Measurements from ENCODE around the gene CAMSAP2. TPM values are rescaled to one million over a fixed set of nuclear protein-coding genes. Genes with fewer than 3 reads are reported as not detected.

The CAMSAP2 gene
- total and polyA plus RNA-seq, 2 donors = 15.2 to 61.5 TPM

DNA sequence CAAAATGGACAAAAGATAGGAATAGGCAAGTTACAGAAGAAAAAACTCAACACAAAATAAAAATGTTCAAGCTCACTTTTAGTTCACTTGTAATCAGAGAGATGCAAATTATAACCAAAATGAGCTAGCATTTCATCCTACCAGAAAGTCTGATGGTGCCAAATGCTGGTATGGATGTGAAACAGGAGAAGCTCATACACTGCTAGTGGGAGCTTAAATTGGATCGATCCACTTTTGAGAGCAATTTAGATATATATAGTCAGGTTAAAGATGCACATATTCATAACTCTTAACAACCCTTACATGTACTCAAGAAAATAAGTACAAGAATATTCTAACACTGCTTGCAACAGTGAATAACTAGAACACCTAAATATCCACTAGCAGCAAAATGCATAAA, 18.5 kb upstream of the CAMSAP2 start:
- WGBS = 96% methylated on average over 1 of the region's 1 CpG

DNA sequence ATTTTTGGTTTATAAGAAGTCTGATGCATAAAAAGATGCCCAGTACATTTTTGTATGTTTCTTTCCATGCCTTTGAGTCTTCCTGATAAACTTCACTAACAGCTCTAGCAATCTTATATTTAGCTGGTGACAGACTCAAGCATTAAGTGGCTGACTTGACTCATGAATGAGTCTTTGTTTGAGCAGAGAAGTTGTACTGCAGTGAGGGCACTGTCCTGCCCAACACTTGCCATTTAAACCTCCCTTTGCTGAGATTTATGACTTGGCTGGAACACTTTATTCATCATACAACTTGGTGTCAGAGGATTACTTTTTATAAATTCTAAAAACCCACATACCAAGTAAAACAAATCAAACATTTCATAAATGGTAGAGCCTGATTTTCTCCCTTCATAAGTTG, 14.6 kb upstream of the CAMSAP2 start:
- Histone ChIP-seq H3K4me1 (ENCODE audit: insufficient read depth) (no peaks in the 10 kb centered on the region), H3K4me3 (ENCODE audit: low read depth, low read length) (no peak overlapping the region), H3K36me3 (ENCODE audit: insufficient read depth) (no peaks in the 10 kb centered on the region), H3K27ac (ENCODE audit: low read depth) (no peak overlapping the region)
- no peak for DNase-seq (ENCODE audit: extremely low spot score)

More for the DNA sequence above, 18.5 kb upstream of the CAMSAP2 start:
- Histone ChIP-seq H3K4me1 (ENCODE audit: insufficient read depth) (no peaks in the 10 kb centered on the region), H3K4me3 (ENCODE audit: low read depth, low read length) (no peak overlapping the region), H3K27ac (ENCODE audit: low read depth) (no peak overlapping the region), H3K36me3 (ENCODE audit: insufficient read depth) (no peaks in the 10 kb centered on the region)
- DNase-seq (ENCODE audit: extremely low spot score) = no peak

DNA sequence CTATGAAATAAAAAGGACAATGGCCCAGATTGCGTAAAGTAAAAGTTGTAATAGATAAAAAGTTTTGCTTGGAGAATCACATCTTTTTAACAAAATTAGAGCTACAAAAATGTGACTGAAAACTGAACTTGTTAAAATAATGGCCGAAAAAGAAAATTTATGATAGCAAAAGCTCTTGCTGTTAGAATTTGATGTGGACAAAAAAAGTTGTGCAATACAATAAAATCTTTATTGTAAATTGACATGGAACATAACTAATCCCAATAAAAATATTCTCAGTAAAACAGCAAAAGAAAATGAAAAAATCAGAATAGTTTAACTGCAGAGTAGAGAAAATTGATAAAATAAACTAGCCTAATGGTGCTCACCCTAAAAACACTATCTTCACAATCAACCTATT, 11.4 kb upstream of the CAMSAP2 start:
- Histone ChIP-seq H3K4me1 (ENCODE audit: insufficient read depth) (no peaks in the 10 kb centered on the region), H3K27ac (ENCODE audit: low read depth) (no peak overlapping the region), H3K4me3 (ENCODE audit: low read depth, low read length) (no peak overlapping the region), H3K36me3 (ENCODE audit: insufficient read depth) (no peaks in the 10 kb centered on the region)
- WGBS = 77% methylated on average over 2 of the region's 2 CpGs
- DNase-seq (ENCODE audit: extremely low spot score) = no peak

DNA sequence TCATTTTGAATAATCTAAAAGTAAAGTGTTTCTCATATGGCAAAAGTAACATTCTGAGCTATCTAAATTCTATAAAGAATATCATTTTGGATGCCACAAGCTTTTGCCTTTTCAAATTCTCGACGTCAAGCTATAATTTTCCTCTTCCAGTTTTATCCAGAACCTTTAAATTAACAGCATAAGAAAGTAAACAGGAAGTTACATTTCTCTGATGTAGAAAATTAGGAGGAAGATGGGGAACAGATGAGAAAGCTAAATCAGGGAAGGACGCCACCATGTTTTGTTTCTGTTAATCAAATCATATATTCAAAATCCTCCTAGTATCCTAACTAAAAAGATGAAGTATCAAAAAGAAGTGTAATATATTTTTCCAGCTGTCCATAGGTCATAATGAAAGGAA, 8.8 kb upstream of the CAMSAP2 start:
- Histone ChIP-seq H3K27ac (ENCODE audit: low read depth) (no peak overlapping the region), H3K4me3 (ENCODE audit: low read depth, low read length) (no peak overlapping the region)

DNA sequence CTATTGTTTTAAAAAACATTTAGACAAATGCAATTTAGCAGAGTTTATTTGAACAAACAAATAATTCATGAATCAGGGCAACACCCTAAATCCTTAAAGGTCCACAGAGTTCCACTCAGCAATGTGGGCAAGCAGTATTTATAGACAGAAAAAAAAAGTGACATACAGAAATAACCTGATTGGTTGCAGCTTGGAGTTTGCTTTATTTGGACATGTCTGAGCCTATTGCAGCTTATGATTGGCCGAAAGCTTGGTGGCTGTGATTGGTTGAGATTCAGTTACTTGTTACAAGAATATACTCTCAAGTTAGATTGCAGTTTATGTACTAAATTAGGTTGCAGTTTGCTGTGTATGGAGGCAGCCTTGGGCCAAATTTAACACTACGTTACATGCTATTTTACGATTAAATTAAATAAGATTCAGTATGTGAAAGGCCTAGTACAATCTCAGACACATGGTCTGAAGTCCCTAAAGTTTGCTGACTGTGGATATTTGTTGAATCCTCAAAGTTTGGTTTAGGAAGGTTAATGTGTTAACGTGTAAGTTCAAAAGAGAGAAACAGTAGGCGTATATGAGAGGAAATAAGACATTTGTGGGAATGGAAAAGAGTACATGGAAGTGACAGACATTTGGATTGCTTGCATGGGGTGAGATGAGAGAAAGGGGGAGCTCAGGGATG, 6.9 kb upstream of the CAMSAP2 start:
- no peaks in the 10 kb centered on the region for H3K36me3 ChIP-seq (ENCODE audit: insufficient read depth)
- 95% methylated on average over 5 of the region's 5 CpGs for WGBS
- DNase-seq (ENCODE audit: extremely low spot score) = no peak
- H3K4me3 ChIP-seq (ENCODE audit: low read depth, low read length) = no peak overlapping the region
- no peak overlapping the region for H3K27ac ChIP-seq (ENCODE audit: low read depth)
- no peaks in the 10 kb centered on the region for H3K4me1 ChIP-seq (ENCODE audit: insufficient read depth)

More for the DNA sequence above, 8.8 kb upstream of the CAMSAP2 start:
- Histone ChIP-seq H3K4me1 (ENCODE audit: insufficient read depth) (no peaks in the 10 kb centered on the region), H3K36me3 (ENCODE audit: insufficient read depth) (no peaks in the 10 kb centered on the region)
- no peak for DNase-seq (ENCODE audit: extremely low spot score)
- 36% methylated on average over 3 of the region's 3 CpGs for WGBS

DNA sequence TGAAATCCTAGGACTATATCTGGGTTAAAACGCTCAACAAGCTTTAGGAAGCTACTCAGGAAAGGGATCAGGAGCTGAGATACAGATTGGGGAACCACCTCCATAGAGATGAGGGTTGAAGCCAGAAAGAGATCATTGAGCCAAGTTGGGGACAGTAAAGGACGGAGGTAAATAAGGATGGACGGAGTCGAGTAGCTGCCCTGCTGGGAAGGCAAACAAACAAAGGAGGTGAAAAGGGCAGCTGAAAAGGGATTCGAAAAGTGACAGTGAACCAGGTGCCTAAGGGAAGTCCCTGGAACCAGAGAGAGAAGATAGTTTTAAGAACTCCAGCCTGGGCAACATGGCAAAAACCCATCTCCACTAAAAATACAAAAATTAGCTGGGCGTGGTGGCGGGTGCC, 6.3 kb upstream of the CAMSAP2 start:
- Histone ChIP-seq H3K4me1 (ENCODE audit: insufficient read depth) (no peaks in the 10 kb centered on the region), H3K36me3 (ENCODE audit: insufficient read depth) (no peaks in the 10 kb centered on the region), H3K27ac (ENCODE audit: low read depth) (no peak overlapping the region), H3K4me3 (ENCODE audit: low read depth, low read length) (no peak overlapping the region)
- DNase-seq (ENCODE audit: extremely low spot score) = no peak
- 80% methylated on average over 7 of the region's 7 CpGs for WGBS

DNA sequence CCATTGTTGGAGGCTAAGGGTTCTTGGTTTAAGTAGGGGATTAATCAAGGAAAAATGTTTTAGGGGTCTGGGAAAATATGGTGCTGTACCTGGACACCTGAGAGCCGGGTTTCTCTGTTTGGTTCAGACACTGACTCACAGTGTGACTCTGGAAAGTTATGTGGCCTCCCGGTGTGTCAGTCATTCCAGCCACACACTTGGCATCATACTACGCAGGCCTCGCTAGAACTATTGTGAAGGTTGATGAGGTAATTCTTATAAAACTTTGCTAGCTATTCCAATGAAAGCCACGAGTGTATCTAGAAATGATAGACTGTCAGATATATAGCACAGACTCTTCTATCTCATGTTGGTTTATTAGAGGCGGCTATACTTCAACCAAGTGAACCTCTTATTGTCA, 4.8 kb upstream of the CAMSAP2 start:
- no peaks in the 10 kb centered on the region for H3K4me1 ChIP-seq (ENCODE audit: insufficient read depth)
- 84% methylated on average over 6 of the region's 6 CpGs for WGBS
- no peak for DNase-seq (ENCODE audit: extremely low spot score)
- no peaks in the 10 kb centered on the region for H3K36me3 ChIP-seq (ENCODE audit: insufficient read depth)
- H3K4me3 ChIP-seq (ENCODE audit: low read depth, low read length) = no peak overlapping the region
- H3K27ac ChIP-seq (ENCODE audit: low read depth) = no peak overlapping the region

DNA sequence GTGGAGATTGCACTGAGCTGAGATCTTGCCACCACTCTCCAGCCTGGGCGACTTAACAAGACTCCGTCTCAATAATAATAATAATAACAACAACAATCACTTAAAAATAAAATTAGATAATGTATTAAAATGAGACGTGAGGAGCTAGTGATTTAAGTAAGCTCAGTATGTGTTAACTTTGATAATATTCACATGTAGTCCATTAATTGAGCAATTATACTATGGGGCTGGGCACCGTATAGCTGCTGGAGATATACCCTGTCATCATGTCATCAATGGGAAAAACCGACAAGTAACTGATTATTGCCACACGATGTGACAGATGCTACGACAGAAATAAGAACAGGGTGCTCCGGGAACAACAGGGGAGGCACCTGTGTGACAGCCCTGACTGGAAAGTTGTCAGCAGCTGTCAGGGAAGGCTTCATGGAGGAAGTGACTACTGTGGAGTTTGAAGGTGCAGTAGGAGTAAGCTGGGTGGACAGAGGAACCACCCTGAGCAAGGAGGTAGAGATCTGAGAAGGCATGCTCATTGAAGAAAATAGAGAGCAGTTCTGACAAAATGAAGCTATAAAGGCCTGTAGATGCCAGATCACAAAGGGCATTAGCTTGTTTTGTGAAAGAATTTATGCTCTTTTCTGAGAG, 924 bp upstream of the CAMSAP2 start:
- H3K4me1 ChIP-seq (ENCODE audit: insufficient read depth) = no peaks in the 10 kb centered on the region
- no peak overlapping the region for H3K4me3 ChIP-seq (ENCODE audit: low read depth, low read length)
- no peak for DNase-seq (ENCODE audit: extremely low spot score)
- no peak overlapping the region for H3K27ac ChIP-seq (ENCODE audit: low read depth)
- WGBS = 86% methylated on average over 8 of the region's 8 CpGs
- H3K36me3 ChIP-seq (ENCODE audit: insufficient read depth) = no peaks in the 10 kb centered on the region

DNA sequence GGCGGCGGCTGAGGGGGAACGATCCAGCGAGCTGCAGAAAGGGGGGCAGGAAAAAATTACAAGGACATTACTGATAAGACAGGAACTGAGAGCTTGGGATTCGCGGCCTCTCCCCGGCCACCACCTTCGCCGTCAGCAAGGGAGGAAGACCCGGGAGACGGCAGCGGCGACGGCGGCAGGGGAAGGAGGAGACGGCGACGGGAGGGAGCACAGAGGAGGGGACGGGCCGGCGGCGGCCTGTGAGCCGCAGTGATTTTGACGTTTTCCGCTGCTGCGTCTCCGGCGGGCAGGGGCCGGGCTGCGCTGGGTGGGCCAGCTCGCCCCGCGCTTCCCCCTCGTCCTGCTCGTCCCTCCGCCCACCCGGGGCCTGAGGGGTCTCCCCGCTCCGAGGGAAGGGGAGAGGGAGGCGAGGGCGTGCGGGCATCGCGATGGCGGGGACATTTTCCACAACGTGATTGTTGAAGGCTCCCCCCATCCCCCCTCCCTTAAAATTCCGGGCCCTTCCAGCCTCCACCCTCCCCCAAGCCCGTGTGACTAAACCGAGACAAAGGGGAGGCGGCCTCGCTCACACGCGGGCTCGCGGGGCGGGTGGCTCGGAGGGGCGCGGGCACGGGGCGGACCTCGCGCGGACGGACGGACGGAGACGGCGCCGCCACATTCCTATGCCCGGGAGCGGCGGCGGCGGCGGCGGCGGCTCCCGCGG, 407 bp downstream of the CAMSAP2 start:
- DNase-seq (ENCODE audit: extremely low spot score) = peak; percentile 55
- Histone ChIP-seq H3K4me3 (ENCODE audit: low read depth, low read length) (peak overlapping the region; percentile 66), H3K4me1 (ENCODE audit: insufficient read depth) (peaks cover 2% of the 10 kb centered on the region), H3K36me3 (ENCODE audit: insufficient read depth) (no peaks in the 10 kb centered on the region), H3K27ac (ENCODE audit: low read depth) (peak overlapping the region; percentile 99)
- WGBS = under 1% methylated on average over 78 of the region's 80 CpGs

DNA sequence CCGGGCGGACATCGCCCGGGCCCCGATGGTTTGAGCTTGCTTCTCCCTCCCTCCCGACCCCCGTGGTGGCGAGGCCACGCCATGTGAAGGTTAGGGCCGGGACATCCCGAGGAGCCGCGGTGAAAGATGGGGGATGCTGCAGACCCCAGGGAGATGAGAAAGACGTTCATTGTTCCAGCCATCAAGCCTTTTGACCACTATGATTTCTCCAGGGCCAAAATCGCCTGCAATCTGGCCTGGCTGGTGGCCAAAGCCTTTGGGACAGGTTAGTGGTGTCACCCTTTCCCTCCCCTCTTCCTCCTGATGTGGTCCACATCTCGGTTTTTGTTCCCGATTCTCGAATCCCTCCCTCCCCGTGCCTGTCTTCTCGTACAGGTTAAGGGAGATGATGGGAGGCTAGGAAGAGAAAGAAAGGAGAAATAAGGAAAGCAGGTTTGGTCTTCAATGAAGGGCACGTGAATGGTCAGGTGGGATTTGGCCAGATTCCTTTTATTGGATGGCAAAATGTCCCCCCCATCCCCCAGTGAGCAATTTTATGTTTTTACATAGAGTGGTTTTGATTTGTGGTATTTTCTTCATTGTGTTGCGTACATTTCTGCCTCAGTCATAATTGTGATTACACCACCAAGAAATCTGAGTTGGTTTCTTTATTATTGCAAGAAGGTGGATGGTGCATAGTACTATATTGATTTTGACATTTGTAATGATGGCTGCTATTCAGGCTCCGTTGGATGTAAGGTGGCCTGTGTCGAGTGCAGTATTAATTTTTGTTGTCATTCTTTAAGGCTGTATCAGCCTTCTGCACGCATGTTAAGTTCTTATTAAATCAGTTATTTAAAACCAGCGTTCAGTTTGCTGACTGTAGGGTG, 1.2 kb downstream of the CAMSAP2 start:
- no peak for DNase-seq (ENCODE audit: extremely low spot score)

DNA sequence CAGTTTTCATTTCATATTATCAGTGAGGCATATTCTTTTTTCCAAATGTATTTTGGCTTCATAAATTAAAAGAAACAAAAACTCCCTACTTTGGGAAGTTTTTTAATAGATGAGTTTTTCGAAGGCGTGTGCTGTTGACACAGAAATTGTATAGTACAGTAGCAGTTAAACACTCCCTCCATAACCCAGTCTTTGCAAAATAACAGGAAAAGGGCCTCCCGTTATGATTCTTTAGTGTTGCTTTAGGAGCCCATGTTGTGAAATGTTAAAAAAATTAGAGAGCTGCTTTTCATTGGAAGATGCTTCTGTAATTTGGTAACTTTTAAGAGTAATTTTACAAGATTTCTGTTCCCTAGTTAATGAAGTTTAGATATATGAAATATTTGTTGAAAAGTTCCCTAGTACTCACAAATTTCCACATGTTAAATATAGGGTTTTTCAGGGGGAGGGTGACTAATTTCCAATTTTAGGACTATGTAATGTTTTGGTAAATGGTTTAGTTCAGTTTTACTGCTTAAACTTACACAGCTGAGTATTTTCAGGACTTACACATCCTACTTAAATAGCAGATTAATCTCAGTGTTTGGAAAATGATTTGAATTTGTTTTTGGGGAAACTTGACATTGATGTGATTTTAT, 2.0 kb downstream of the CAMSAP2 start:
- WGBS = 7% methylated on average over 3 of the region's 3 CpGs
- Histone ChIP-seq H3K27ac (ENCODE audit: low read depth) (peak overlapping the region; percentile 48), H3K36me3 (ENCODE audit: insufficient read depth) (no peaks in the 10 kb centered on the region), H3K4me1 (ENCODE audit: insufficient read depth) (peaks cover 2% of the 10 kb centered on the region), H3K4me3 (ENCODE audit: low read depth, low read length) (peak overlapping the region; percentile 66)
- no peak for DNase-seq (ENCODE audit: extremely low spot score)

More for the DNA sequence above, 1.2 kb downstream of the CAMSAP2 start:
- H3K36me3 ChIP-seq (ENCODE audit: insufficient read depth) = no peaks in the 10 kb centered on the region
- H3K4me3 ChIP-seq (ENCODE audit: low read depth, low read length) = peak overlapping the region; percentile 66
- peaks cover 2% of the 10 kb centered on the region for H3K4me1 ChIP-seq (ENCODE audit: insufficient read depth)
- H3K27ac ChIP-seq (ENCODE audit: low read depth) = peak overlapping the region; percentile 99
- WGBS = 2% methylated on average over 26 of the region's 26 CpGs

DNA sequence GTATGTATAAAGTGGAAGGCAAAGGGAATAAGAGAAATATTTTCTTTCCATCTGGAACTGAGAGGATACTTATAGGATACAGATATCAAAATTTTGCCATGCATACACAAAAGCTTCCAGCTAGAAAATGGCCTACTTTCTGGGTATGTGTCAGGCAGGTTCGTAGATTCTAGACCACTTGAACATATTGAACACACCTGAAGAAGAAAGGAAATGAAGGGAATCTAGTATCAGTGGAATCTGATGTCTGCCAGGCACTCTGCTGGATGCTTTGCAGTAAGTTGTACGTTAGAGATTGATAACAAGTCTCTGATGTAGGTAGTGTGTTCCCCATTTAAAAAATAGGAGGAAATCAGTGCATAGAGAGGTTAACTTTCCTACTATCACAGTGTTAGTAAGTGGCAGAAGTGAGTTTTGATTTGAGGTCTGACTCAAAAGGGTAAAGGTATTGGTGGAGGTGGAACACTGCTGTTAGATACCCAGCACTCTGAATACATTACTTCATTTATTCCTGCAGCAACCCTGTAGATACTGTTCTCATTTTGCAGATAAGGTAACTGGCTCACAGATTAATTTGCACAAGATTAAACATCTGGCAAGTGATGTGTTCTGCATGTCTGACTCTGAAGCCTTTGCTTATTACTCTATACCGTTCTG, 3.0 kb downstream of the CAMSAP2 start:
- no peaks in the 10 kb centered on the region for H3K36me3 ChIP-seq (ENCODE audit: insufficient read depth)
- DNase-seq (ENCODE audit: extremely low spot score) = no peak
- H3K4me1 ChIP-seq (ENCODE audit: insufficient read depth) = peaks cover 2% of the 10 kb centered on the region
- H3K4me3 ChIP-seq (ENCODE audit: low read depth, low read length) = peak overlapping the region; percentile 16
- H3K27ac ChIP-seq (ENCODE audit: low read depth) = no peak overlapping the region
- WGBS = 21% methylated on average over 3 of the region's 3 CpGs

DNA sequence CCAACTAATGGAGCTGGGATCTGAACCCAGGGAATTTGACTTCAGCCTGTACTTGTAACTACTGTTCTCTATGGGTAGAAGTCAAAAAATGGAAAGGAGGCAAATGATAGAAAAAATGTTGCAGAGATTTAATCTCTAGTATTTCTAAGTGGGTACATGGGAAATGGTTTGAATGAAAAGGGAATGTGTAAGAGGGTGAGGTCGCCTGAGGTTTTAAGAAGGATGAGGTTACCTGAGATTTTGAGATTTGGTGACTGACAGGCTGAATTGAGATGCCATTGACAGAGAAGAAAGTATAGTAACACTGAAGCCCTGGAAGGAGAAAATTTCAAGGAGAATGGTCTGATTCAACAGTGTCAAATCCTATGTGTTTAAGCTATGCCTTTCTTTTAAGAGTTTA, 5.5 kb downstream of the CAMSAP2 start:
- Histone ChIP-seq H3K36me3 (ENCODE audit: insufficient read depth) (no peaks in the 10 kb centered on the region), H3K4me3 (ENCODE audit: low read depth, low read length) (no peak overlapping the region), H3K27ac (ENCODE audit: low read depth) (no peak overlapping the region), H3K4me1 (ENCODE audit: insufficient read depth) (peaks cover 2% of the 10 kb centered on the region)
- WGBS = 94% methylated on average over 1 of the region's 1 CpG
- DNase-seq (ENCODE audit: extremely low spot score) = no peak
